ENCODE results near the gene OR2V2.

OR2V2 gene

DNA sequence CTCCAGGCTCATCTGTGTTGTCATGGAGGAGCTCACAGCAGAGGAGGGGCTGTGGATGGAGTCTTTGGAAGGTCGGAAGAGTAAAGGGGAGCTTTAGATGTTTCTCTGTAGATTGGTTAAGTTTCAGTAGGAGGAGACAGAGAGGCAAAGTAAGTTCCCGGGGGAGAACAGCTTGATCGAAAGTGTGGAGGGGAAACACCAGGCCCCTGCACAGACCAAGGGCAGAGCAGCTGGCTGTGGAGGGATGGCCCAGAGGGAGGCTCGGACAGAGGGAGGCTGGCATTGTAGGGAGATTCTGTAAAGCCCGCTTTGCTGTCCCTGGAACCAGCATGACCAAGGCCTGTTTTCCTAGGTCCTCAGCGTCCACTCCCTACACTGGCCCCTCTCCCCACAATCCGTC is 5.3 kb upstream of the OR2V2 start:
- no peak for ATAC-seq
- TF ChIP-seq, protein P1, sequence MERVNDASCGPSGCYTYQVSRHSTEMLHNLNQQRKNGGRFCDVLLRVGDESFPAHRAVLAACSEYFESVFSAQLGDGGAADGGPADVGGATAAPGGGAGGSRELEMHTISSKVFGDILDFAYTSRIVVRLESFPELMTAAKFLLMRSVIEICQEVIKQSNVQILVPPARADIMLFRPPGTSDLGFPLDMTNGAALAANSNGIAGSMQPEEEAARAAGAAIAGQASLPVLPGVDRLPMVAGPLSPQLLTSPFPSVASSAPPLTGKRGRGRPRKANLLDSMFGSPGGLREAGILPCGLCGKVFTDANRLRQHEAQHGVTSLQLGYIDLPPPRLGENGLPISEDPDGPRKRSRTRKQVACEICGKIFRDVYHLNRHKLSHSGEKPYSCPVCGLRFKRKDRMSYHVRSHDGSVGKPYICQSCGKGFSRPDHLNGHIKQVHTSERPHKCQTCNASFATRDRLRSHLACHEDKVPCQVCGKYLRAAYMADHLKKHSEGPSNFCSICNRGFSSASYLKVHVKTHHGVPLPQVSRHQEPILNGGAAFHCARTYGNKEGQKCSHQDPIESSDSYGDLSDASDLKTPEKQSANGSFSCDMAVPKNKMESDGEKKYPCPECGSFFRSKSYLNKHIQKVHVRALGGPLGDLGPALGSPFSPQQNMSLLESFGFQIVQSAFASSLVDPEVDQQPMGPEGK (CRISPR knock-in tag; IDR thresholded peaks at IDR 0.05; ENCODE audit: borderline replicate concordance) = no peak
- TF ChIP-seq ZFP30 (CRISPR knock-in tag; IDR thresholded peaks at IDR 0.05) (no peak), RARB (CRISPR knock-in tag; IDR thresholded peaks at IDR 0.05) (no peak), BACH2 (CRISPR knock-in tag; IDR thresholded peaks at IDR 0.05; ENCODE audit: borderline replicate concordance) (no peak), ARNTL (CRISPR knock-in tag; IDR thresholded peaks at IDR 0.05; ENCODE audit: borderline replicate concordance, low read depth) (no peak), ZFP3 (CRISPR knock-in tag; IDR thresholded peaks at IDR 0.05) (no peak), TCF4 (CRISPR knock-in tag; IDR thresholded peaks at IDR 0.05; ENCODE audit: borderline replicate concordance) (no peak), GLIS3 (CRISPR knock-in tag; IDR thresholded peaks at IDR 0.05) (no peak), ISL1 (CRISPR knock-in tag; IDR thresholded peaks at IDR 0.05) (no peak), SNAI2 (CRISPR knock-in tag; IDR thresholded peaks at IDR 0.05) (no peak), ZNF8 (CRISPR knock-in tag; IDR thresholded peaks at IDR 0.05) (no peak), ZNF70 (CRISPR knock-in tag; IDR thresholded peaks at IDR 0.05) (no peak)
- TF ChIP-seq, protein P2, sequence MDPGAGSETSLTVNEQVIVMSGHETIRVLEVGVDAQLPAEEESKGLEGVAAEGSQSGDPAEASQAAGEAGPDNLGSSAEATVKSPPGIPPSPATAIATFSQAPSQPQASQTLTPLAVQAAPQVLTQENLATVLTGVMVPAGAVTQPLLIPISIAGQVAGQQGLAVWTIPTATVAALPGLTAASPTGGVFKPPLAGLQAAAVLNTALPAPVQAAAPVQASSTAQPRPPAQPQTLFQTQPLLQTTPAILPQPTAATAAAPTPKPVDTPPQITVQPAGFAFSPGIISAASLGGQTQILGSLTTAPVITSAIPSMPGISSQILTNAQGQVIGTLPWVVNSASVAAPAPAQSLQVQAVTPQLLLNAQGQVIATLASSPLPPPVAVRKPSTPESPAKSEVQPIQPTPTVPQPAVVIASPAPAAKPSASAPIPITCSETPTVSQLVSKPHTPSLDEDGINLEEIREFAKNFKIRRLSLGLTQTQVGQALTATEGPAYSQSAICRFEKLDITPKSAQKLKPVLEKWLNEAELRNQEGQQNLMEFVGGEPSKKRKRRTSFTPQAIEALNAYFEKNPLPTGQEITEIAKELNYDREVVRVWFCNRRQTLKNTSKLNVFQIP (CRISPR knock-in tag; IDR thresholded peaks at IDR 0.05; ENCODE audit: borderline replicate concordance, low read depth) = no peak
- TF ChIP-seq, protein P3, sequence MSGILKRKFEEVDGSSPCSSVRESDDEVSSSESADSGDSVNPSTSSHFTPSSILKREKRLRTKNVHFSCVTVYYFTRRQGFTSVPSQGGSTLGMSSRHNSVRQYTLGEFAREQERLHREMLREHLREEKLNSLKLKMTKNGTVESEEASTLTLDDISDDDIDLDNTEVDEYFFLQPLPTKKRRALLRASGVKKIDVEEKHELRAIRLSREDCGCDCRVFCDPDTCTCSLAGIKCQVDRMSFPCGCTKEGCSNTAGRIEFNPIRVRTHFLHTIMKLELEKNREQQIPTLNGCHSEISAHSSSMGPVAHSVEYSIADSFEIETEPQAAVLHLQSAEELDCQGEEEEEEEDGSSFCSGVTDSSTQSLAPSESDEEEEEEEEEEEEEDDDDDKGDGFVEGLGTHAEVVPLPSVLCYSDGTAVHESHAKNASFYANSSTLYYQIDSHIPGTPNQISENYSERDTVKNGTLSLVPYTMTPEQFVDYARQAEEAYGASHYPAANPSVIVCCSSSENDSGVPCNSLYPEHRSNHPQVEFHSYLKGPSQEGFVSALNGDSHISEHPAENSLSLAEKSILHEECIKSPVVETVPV (CRISPR knock-in tag; IDR thresholded peaks at IDR 0.05) = no peak

DNA sequence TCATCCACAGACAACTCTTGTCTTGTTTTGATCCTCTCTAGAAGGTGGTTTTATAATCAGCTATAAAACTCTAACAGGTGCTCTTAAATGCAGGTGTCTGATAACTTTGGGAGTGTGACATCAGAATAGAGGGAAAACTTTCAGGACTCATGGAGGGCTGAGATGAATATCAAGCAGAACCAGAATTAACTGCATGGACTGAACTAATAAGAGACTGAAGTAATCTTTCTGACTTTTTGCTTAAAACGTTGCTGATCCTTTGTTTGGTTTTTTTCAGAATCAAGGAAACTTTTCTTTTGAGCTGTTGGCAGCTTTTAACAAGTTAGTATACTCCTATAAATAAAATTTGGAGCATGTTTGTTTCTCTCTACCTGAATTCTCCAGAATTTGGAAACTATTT is 2.3 kb upstream of the OR2V2 start:
- ATAC-seq = no peak
- TF ChIP-seq ZFP30 (CRISPR knock-in tag; IDR thresholded peaks at IDR 0.05) (no peak), PPARA (CRISPR knock-in tag; IDR thresholded peaks at IDR 0.05; ENCODE audit: borderline replicate concordance) (no peak), ZNF565 (CRISPR knock-in tag; conservative IDR thresholded peaks at IDR 0.05; ENCODE audit: low read depth) (no peak), RARB (CRISPR knock-in tag; IDR thresholded peaks at IDR 0.05) (no peak), ZC3H10 (CRISPR knock-in tag; IDR thresholded peaks at IDR 0.05) (no peak), TOX (CRISPR knock-in tag; IDR thresholded peaks at IDR 0.05; ENCODE audit: borderline replicate concordance) (no peak), TCF4 (CRISPR knock-in tag; IDR thresholded peaks at IDR 0.05; ENCODE audit: borderline replicate concordance) (no peak), BACH2 (CRISPR knock-in tag; IDR thresholded peaks at IDR 0.05; ENCODE audit: borderline replicate concordance) (no peak)
- TF ChIP-seq, protein P3 (CRISPR knock-in tag; IDR thresholded peaks at IDR 0.05) = no peak

DNA sequence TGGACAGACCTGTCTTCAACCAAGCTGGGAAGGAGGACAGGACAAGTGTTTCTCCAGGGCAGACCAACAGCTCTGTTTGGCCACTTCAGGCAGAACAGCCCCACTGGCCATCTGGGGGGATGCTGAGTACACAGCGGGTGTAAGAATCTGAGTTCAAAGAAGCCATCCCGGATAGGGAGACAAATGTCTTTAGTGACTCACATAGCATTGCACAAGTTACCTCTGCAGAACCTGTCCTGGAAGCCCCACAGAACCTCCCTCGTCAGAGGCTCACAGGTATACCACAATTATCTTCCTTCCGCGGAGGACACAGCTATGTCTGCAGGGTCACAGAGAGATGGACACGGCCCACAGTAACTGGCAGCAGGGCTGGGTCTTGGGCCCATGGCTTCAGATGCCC is 2.0 kb downstream of the OR2V2 start:
- ATAC-seq = no peak
- TF ChIP-seq SNAI2 (CRISPR knock-in tag; IDR thresholded peaks at IDR 0.05) = no peak
- no peak for TF ChIP-seq BACH2 (CRISPR knock-in tag; IDR thresholded peaks at IDR 0.05; ENCODE audit: borderline replicate concordance)
- TF ChIP-seq ZC3H10 (CRISPR knock-in tag; IDR thresholded peaks at IDR 0.05) = no peak
- TF ChIP-seq RARB (CRISPR knock-in tag; IDR thresholded peaks at IDR 0.05) = no peak
- no peak for TF ChIP-seq PPARA (CRISPR knock-in tag; IDR thresholded peaks at IDR 0.05; ENCODE audit: borderline replicate concordance)
- TF ChIP-seq ZFP3 (CRISPR knock-in tag; IDR thresholded peaks at IDR 0.05) = no peak

DNA sequence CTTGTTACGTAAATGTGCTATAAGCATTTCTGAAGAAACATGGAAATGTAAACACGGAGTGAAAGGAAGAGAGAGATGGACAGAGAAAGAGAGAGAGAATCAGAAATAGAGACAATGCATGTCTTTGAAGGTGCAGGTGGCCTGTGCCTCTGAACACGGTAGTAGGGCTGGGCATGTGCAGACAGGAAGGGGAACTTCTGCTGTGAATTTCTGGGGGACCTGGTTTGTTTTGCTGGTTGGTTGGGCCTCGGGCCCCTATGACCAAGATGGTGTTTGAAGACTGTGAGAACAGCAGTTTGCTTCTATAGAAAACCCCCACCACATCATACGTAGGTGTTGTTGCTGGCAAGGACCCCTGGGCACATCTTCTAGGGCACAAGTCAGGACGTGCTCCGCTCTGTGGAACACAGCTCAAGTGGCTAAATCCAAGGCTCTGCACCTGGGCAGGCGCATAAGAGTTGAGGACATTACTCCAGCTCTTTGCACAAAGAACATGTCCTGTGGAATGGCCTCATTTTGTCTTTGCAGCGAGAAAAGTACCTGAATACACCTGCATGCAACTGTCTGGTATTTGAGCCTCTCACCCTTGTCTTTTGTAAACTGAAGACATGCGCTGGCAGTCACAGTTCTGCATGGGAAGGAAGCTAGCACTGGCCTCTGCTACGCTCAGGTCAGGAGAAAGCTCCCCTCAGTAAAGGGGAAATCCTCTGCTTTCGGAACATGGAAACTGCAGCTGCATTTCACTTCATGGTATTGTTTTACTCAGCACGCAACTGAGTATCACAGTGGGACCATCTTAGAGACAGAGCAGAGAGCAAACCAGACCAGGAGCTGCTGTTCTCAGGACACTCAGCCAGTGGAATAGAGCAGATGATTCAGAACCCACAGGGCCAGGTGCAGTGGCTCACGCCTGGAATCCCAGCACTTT is 2.7 kb downstream of the OR2V2 start:
- no peak for ATAC-seq
- TF ChIP-seq ZFP30 (CRISPR knock-in tag; IDR thresholded peaks at IDR 0.05) (no peak), CSDC2 (CRISPR knock-in tag; IDR thresholded peaks at IDR 0.05) (no peak)
